C4-2B (cell line): ENCODE data around the gene FAM124B.

Experiments used
- CTCF ChIP-seq: fragments of 450-650 bp; conservative IDR thresholded peaks from 2 replicates; pipeline ENCODE4 v1.5.1; 2017; ENCODE audit warnings: mild to moderate bottlenecking
- ZFX ChIP-seq: fragments of 450-650 bp; IDR thresholded peaks from 2 replicates; pipeline ENCODE4 v1.6.1; 2017

GRCh38 chr2:224438726-224439125 lies 36.8 kb upstream of the FAM124B start:
- TF ChIP-seq CTCF (no peak), ZFX (no peak)
